H1 (cell line): ENCODE results near the gene COL11A2. TPM values are rescaled to one million over a fixed set of nuclear protein-coding genes. Genes with fewer than 3 reads are reported as not detected.

Experiments used
- CTCF ChIA-PET: fragments of 300-600 bp; sonication (Branson Sonifier 250); formaldehyde crosslinking; loops from one replicate; lab custom pipeline; 2021; ENCODE audit not compliant: partially characterized antibody; lab: Charles Lee
- POLR2A ChIA-PET: fragments of 300-600 bp; sonication (Branson Sonifier 250); formaldehyde crosslinking; loops from one replicate; lab custom pipeline; 2021; ENCODE audit warnings: inconsistent platforms; ENCODE audit not compliant: partially characterized antibody; lab: Charles Lee
- DNase-seq, 2 experiments: peaks; one replicate each; pipeline versions ENCODE4 v3.0.0 to v3.0.0-alpha.2; 2010 to 2022; ENCODE audit warnings: low spot score in 2 of 2, low read depth in 1 of 2, mixed read lengths in 1 of 2
- FAIRE-seq: peaks from 2 replicates; lab custom pipeline; 2011; peaks lifted over from hg19 to GRCh38; lab: Jason Lieb, UNC
- H2AFZ ChIP-seq: 2 replicates; pipeline ENCODE4 v1.8.1; 2012; ENCODE audit warnings: low read length, inconsistent platforms
- H2AK5ac ChIP-seq: 2 replicates; pipeline ENCODE4 v1.6.1; 2013; ENCODE audit warnings: low read depth, low read length
- H2BK120ac ChIP-seq: replicated peaks from 2 replicates; pipeline ENCODE3; 2013; ENCODE audit warnings: low read depth, low read length, inconsistent platforms
- H2BK12ac ChIP-seq: 2 replicates; pipeline ENCODE4 v1.6.1; 2013; ENCODE audit warnings: low read depth, low read length
- H2BK15ac ChIP-seq: 2 replicates; pipeline ENCODE4 v1.6.1; 2013; ENCODE audit warnings: low read length
- H2BK20ac ChIP-seq: 2 replicates; pipeline ENCODE4 v1.6.1; 2013; ENCODE audit warnings: low read length
- H2BK5ac ChIP-seq: 2 replicates; pipeline ENCODE4 v1.6.1; 2013; ENCODE audit warnings: low read depth, low read length
- H3K14ac ChIP-seq: 2 replicates; pipeline ENCODE4 v1.6.1; 2013; ENCODE audit warnings: inconsistent platforms; ENCODE audit not compliant: insufficient read length
- H3K18ac ChIP-seq: 2 replicates; pipeline ENCODE4 v1.6.1; 2013; ENCODE audit warnings: low read length; ENCODE audit errors: extremely low read depth
- H3K23ac ChIP-seq: 2 replicates; pipeline ENCODE4 v1.6.1; 2013; ENCODE audit warnings: inconsistent platforms; ENCODE audit not compliant: insufficient read length
- H3K23me2 ChIP-seq: 2 replicates; pipeline ENCODE4 v1.6.1; 2013; ENCODE audit warnings: low read depth, low read length
- H3K27ac ChIP-seq: 2 replicates; pipeline ENCODE4 v1.6.1; 2011; ENCODE audit warnings: low read depth, low read length, inconsistent platforms
- H3K27me3 ChIP-seq, 4 experiments: replicated peaks in 1 of 4; 1 replicate in 1 of 4; 2 replicates in 3 of 4; pipeline versions ENCODE4 v1.6.1 to v1.8.1; 2011 to 2013; ENCODE audit warnings: low read length in 3 of 4, mild to moderate bottlenecking in 3 of 4, inconsistent platforms in 2 of 4, mixed read lengths in 2 of 4, moderate library complexity in 1 of 4; ENCODE audit not compliant: control insufficient read depth in 3 of 4, insufficient read depth in 3 of 4; ENCODE audit errors: extremely low read depth in 1 of 4
- H3K36me3 ChIP-seq, 4 experiments: 2 replicates each; pipeline versions ENCODE4 v1.6.1 to v1.8.1; 2011 to 2013; ENCODE audit warnings: mild to moderate bottlenecking in 4 of 4, low read length in 3 of 4, moderate library complexity in 2 of 4, control low read depth in 1 of 4, inconsistent platforms in 1 of 4; ENCODE audit not compliant: insufficient read depth in 4 of 4, control insufficient read depth in 2 of 4
- H3K4ac ChIP-seq: replicated peaks from 2 replicates; pipeline ENCODE3; 2013; ENCODE audit warnings: low read length, low read depth, mixed read lengths, inconsistent platforms; ENCODE audit not compliant: insufficient read length
- H3K4me1 ChIP-seq, 4 experiments: replicated peaks in 1 of 4; 1 replicate in 1 of 4; 2 replicates in 3 of 4; pipeline versions ENCODE4 v1.6.1 to v1.8.1; 2011 to 2013; ENCODE audit warnings: low read length in 3 of 4, inconsistent platforms in 2 of 4, mixed read lengths in 1 of 4; ENCODE audit not compliant: insufficient read depth in 4 of 4, control insufficient read depth in 3 of 4
- H3K4me2 ChIP-seq, 2 experiments: 2 replicates each; pipeline versions ENCODE4 v1.6.1 to v1.8.1; 2011 to 2013; ENCODE audit warnings: low read depth in 2 of 2, low read length in 2 of 2, control low read depth in 1 of 2, inconsistent platforms in 1 of 2, mild to moderate bottlenecking in 1 of 2; ENCODE audit not compliant: insufficient read depth in 1 of 2
- H3K4me3 ChIP-seq, 4 experiments: fragments of 200-600, 300-600 bp in 1 of 4; sonication (generic), shearing (Covaris generic), sonication (Bioruptor Twin) in 1 of 4; 2 replicates each; pipeline versions ENCODE4 v1.5.1 to v1.8.1; 2011 to 2016; ENCODE audit warnings: low read length in 4 of 4, low read depth in 3 of 4, control low read depth in 2 of 4, inconsistent platforms in 2 of 4, mild to moderate bottlenecking in 2 of 4, mixed read lengths in 1 of 4, moderate library complexity in 1 of 4; ENCODE audit not compliant: insufficient read depth in 2 of 4; ENCODE audit errors: extremely low read depth in 1 of 4
- H3K56ac ChIP-seq: replicated peaks from 2 replicates; pipeline ENCODE3; 2013; ENCODE audit warnings: low read depth, mild to moderate bottlenecking, mixed read lengths, low read length, inconsistent platforms; ENCODE audit not compliant: insufficient read length
- H3K79me1 ChIP-seq: 2 replicates; pipeline ENCODE4 v1.6.1; 2013; ENCODE audit warnings: low read depth, low read length, control low read depth
- H3K79me2 ChIP-seq, 2 experiments: 2 replicates each; pipeline versions ENCODE4 v1.6.1 to v1.8.1; 2012 to 2013; ENCODE audit warnings: low read length in 2 of 2, mild to moderate bottlenecking in 2 of 2, inconsistent platforms in 1 of 2; ENCODE audit not compliant: insufficient read depth in 2 of 2, control insufficient read depth in 1 of 2
- H3K9ac ChIP-seq, 4 experiments: replicated peaks in 1 of 4; 1 replicate in 1 of 4; 2 replicates in 3 of 4; pipeline versions ENCODE4 v1.6.1 to v1.8.1; 2011 to 2013; ENCODE audit warnings: low read depth in 3 of 4, low read length in 3 of 4, control low read depth in 2 of 4, mild to moderate bottlenecking in 2 of 4, moderate library complexity in 2 of 4, inconsistent platforms in 1 of 4; ENCODE audit errors: extremely low read depth in 1 of 4
- H3K9me3 ChIP-seq, 2 experiments: 2 replicates each; pipeline versions ENCODE4 v1.6.1 to v1.8.1; 2012 to 2013; ENCODE audit warnings: mild to moderate bottlenecking in 2 of 2, moderate library complexity in 2 of 2, control low read depth in 1 of 2, inconsistent platforms in 1 of 2, low read depth in 1 of 2, low read length in 1 of 2, mixed read lengths in 1 of 2; ENCODE audit not compliant: insufficient read depth in 2 of 2
- H4K20me1 ChIP-seq, 2 experiments: replicated peaks in 1 of 2; 2 replicates each; pipeline versions ENCODE3 to v1.8.1; 2011 to 2013; ENCODE audit warnings: inconsistent platforms in 2 of 2, low read length in 2 of 2, mild to moderate bottlenecking in 1 of 2; ENCODE audit not compliant: insufficient read depth in 2 of 2, control insufficient read depth in 1 of 2
- H4K5ac ChIP-seq: 2 replicates; pipeline ENCODE4 v1.6.1; 2013; ENCODE audit warnings: low read length, low read depth, mixed read lengths, inconsistent platforms; ENCODE audit not compliant: insufficient read length
- H4K8ac ChIP-seq: 2 replicates; pipeline ENCODE4 v1.8.0; 2013; ENCODE audit warnings: mild to moderate bottlenecking, moderate library complexity, low read length, inconsistent platforms; ENCODE audit not compliant: insufficient read depth; ENCODE audit errors: extremely low read depth
- H4K91ac ChIP-seq: replicated peaks from 2 replicates; pipeline ENCODE3; 2013; ENCODE audit warnings: low read length, mixed read lengths, inconsistent platforms; ENCODE audit not compliant: insufficient read length
- ASH2L ChIP-seq: fragments of 200-600, 300-600 bp; sonication (generic); IDR thresholded peaks from one replicate; pipeline ENCODE4 v1.7.1; 2017; ENCODE audit warnings: low read length
- CBX5 ChIP-seq: fragments of 300-800, 300-1000 bp; sonication (generic); IDR thresholded peaks from 2 replicates; pipeline ENCODE4 v1.7.1; 2016; ENCODE audit warnings: antibody characterized with exemption, low read length, low read depth
- JUN ChIP-seq: IDR thresholded peaks from 2 replicates; pipeline ENCODE4 v1.6.1; 2011; ENCODE audit warnings: low read depth, mild to moderate bottlenecking, improper control_type of control experiment, low read length
- KDM4A ChIP-seq: IDR thresholded peaks from one replicate; pipeline ENCODE4 v1.7.1; 2012; ENCODE audit warnings: low read depth, mild to moderate bottlenecking, moderate library complexity, low read length, inconsistent platforms; ENCODE audit not compliant: severe bottlenecking
- RBBP5 ChIP-seq: IDR thresholded peaks from 2 replicates; pipeline ENCODE4 v1.7.1; 2012; ENCODE audit warnings: low read depth, mild to moderate bottlenecking, inconsistent platforms, low read length, moderate library complexity, borderline replicate concordance
- SAP30 ChIP-seq: fragments of 300-600 bp; sonication (generic); IDR thresholded peaks from 2 replicates; pipeline ENCODE4 v1.7.1; 2012; ENCODE audit warnings: low read length, moderate library complexity, mild to moderate bottlenecking, inconsistent platforms; ENCODE audit not compliant: insufficient read depth, insufficient replicate concordance
- SIN3A ChIP-seq, 2 experiments: IDR thresholded peaks in 1 of 2; conservative IDR thresholded peaks in 1 of 2; 2 replicates each; pipeline ENCODE4 v1.6.1; 2011 to 2012; ENCODE audit warnings: low read length in 2 of 2, improper control_type of control experiment in 1 of 2, low read depth in 1 of 2, mild to moderate bottlenecking in 1 of 2
- WGBS, 2 experiments: shearing (Covaris generic) in 1 of 2; methylation state at CpG; one replicate each; pipeline versions ENCODE4 v1.1.6 to v1.1.7; 2013 to 2015; ENCODE audit warnings: low lambda C conversion rate in 2 of 2, mixed read lengths in 2 of 2, inconsistent platforms in 1 of 2, low coverage in 1 of 2, missing lambda C conversion rate in 1 of 2; ENCODE audit not compliant: insufficient replicate concordance in 2 of 2, insufficient coverage in 1 of 2, insufficient read length in 1 of 2; ENCODE audit errors: extremely low coverage in 1 of 2, missing lambda C conversion rate in 1 of 2; 5-methylcytosine and 5-hydroxymethylcytosine counted together
- polyA plus RNA-seq, 7 experiments: library from polyadenylated mRNA; depleted of rRNA in 3 of 7; stranded (reverse) in 5 of 7; unstranded in 2 of 7; fragments of >200 nt in 5 of 7; fragments of 200-250 nt in 2 of 7; gene quantifications; 1 replicate in 5 of 7; 2 replicates in 1 of 7; 4 replicates in 1 of 7; pipeline versions ENCODE4 v1.2.1 to v1.2.3, GENCODE V29; 2011 to 2013; ENCODE audit warnings: missing spikeins in 2 of 7, mixed read lengths in 2 of 7
- total RNA-seq: library from RNA; stranded (reverse); fragmentation: NEBNext Ultra II Directional; extraction: Animal tissue kit (Norgen Biotek cat#: 25700); gene quantifications from 2 replicates; pipeline ENCODE4 v1.2.1, GENCODE V29; 2021

COL11A2 gene
- total and polyA plus RNA-seq, 2 of the 8 experiments (the other 6 are each of a cell fraction or from before 2014, with no cell fraction given): 2.8 to 3.8 TPM

GRCh38 chr6:33192671-33193602 lies 670 bp upstream of the COL11A2 start:
- peaks cover 4 to 10% (median 9%) of the 10 kb centered on the region in 4 experiments for H3K4me1 ChIP-seq
- H3K14ac ChIP-seq: no peak overlapping the region
- TF ChIP-seq SIN3A (conservative IDR thresholded peaks at IDR 0.05 in 1 of 2, IDR thresholded peaks at IDR 0.05 in 1 of 2; ENCODE audit: low read depth in 1 of 2, low read length in 2 of 2) (0 out of 4 replicates have a peak, but pooled peaks of 1 of the 2 experiments have one; percentile 7), SAP30 (no peak), JUN (no peak), RBBP5 (peak; percentile 57; the same call in 1 of the 2 replicates), CBX5 (no peak), KDM4A (peak; percentile 83), ASH2L (peak; percentile 20)
- no peak overlapping the region for H4K5ac ChIP-seq
- no peak overlapping the region for H3K27ac ChIP-seq
- H3K4me3 ChIP-seq: peak overlapping the region; percentile 72 to 79 (median 77)
- FAIRE-seq (no peak), DNase-seq (peak in 1 of 2 experiments; percentile 71)
- WGBS, 2 experiments: 4% methylated on average over 38 of the region's 72 CpGs; no CpG with 5 or more reads in 1 of the 2 experiments
- peak overlapping the region; percentile 78 for H3K18ac ChIP-seq
- no peak overlapping the region for H2BK12ac ChIP-seq
- H3K79me1 ChIP-seq: no peaks in the 10 kb centered on the region
- ChIA-PET POLR2A (interaction anchor here (0.7 to 1.8 kb wide), 5 partner anchors 56 to 222 kb away, joined by 3 to 4 read pairs (median 4); no protein-coding TSS in a partner anchor), CTCF (interaction anchor here (0.5 to 3.4 kb wide), 5 partner anchors 15 to 192 kb away, joined by 3 to 14 read pairs (median 9); no protein-coding TSS in a partner anchor)
- H4K20me1 ChIP-seq: peaks cover 0 to 5% of the 10 kb centered on the region in 2 experiments
- H2AK5ac ChIP-seq: no peak overlapping the region
- peaks cover 11% of the 10 kb centered on the region for H3K23me2 ChIP-seq
- H2BK15ac ChIP-seq: no peak overlapping the region
- H3K4me2 ChIP-seq: peak overlapping the region; percentile 78 to 96
- no peak overlapping the region for H3K23ac ChIP-seq
- no peak overlapping the region for H4K91ac ChIP-seq
- peaks cover 0 to 13% (median 6%) of the 10 kb centered on the region in 4 experiments; a peak in 4 of 8 replicates for H3K36me3 ChIP-seq
- no peak overlapping the region for H2BK120ac ChIP-seq
- H3K27me3 ChIP-seq: peaks cover 0 to 17% (median 15%) of the 10 kb centered on the region in 4 experiments; a peak in 6 of 7 replicates
- no peaks in the 10 kb centered on the region for H3K9me3 ChIP-seq
- no peak overlapping the region for H2BK5ac ChIP-seq
- H2AFZ ChIP-seq: peak overlapping the region; percentile 86; the same call in 1 of the 2 replicates
- H3K79me2 ChIP-seq: no peaks in the 10 kb centered on the region
- no peak overlapping the region for H3K4ac ChIP-seq
- no peak overlapping the region for H3K56ac ChIP-seq
- peak overlapping the region; percentile 86 for H4K8ac ChIP-seq
- peak overlapping the region in 1 of 4 experiments; percentile 51; a peak in 2 of 7 replicates for H3K9ac ChIP-seq
- no peak overlapping the region for H2BK20ac ChIP-seq
